Heart left ventricle (tissue), 13 donors: ENCODE data around the gene KITLG.

Experiments used
- CTCF ChIP-seq, 12 donors: fragments of 200-600 bp; sonication (generic) in 4 of 12; IDR thresholded peaks; one replicate each; pipeline versions ENCODE4 v1.5.0 to v1.8.0; 2018 to 2022; ENCODE audit warnings: antibody characterized with exemption in 12 of 12, mild to moderate bottlenecking in 5 of 12
- POLR2A ChIP-seq, 2 donors: fragments of 450-650 bp; IDR thresholded peaks; one replicate each; pipeline ENCODE4 v1.6.1; 2017; ENCODE audit warnings: antibody characterized with exemption in 2 of 2, mild to moderate bottlenecking in 2 of 2, moderate library complexity in 2 of 2
- donor health status: ischemic (EF 13 %, LVEDD 7.1; RV severe dilation, severe dysfunction).
- donor health status: DM: no; HTN: yes; CAD: no.
- donor health status: DM: no; HTN: no; CAD: no.
- donor health status: ischemic (EF 25% LVEDD 6.9; RV normal size, moderate dysfunction).
- donor health status: ischemic (EF 25% LVEDD 5.7; RV mildly dilated, moderate dysfunction).
- donor health status: ischemic (EF 35%, LVEDD 5.7; RV mildly dilated, moderate dysfunction).
- donor health status: nonischemic (EF 11% LVEDD 7.7; RV severe dilation, severe dysfunction).
- donor health status: DM: yes; HTN: yes; CAD: no.
- donor health status: PGD.
- donor health status: ischemic (EF 29% LVEDD 5.4; RV normal size, mild dysfunction).
- donor health status: nonischemic (EF 23%, LVEDD 6.1; RV moderate dilation, normal function).

- no peak for TF ChIP-seq CTCF (IDR thresholded peaks at IDR 0.05)
- TF ChIP-seq POLR2A (IDR thresholded peaks at IDR 0.05) = no peak
Observed at GRCh38 chr12:88571543-88571942, 8.7 kb downstream of the KITLG start.
